ENCODE measurements around the gene GCSAM.

The GCSAM gene

GRCh38 chr3:112149136-112149535, 16.1 kb upstream of the GCSAM start:
- no peak overlapping the region for H2AFZ ChIP-seq (ENCODE audit: low read length)
- no peaks in the 10 kb centered on the region for H3K27me3 ChIP-seq (ENCODE audit: insufficient read depth, low read length)
- H3K79me2 ChIP-seq (ENCODE audit: insufficient read depth, low read length), result no peaks in the 10 kb centered on the region

GRCh38 chr3:112143689-112144088, 10.6 kb upstream of the GCSAM start:
- Histone ChIP-seq H3K36me3 (ENCODE audit: insufficient read depth, low read length) (no peaks in the 10 kb centered on the region), H4K20me1 (ENCODE audit: insufficient read depth, low read length) (no peaks in the 10 kb centered on the region), H3F3A (ENCODE audit: insufficient read depth, low read length) (no peaks in the 10 kb centered on the region), H2AFZ (ENCODE audit: low read length) (no peak overlapping the region), H3K9ac (ENCODE audit: low read length) (no peak overlapping the region), H3K9me2 (ENCODE audit: low read depth, low read length) (no peaks in the 10 kb centered on the region), H3K4me2 (ENCODE audit: low read length) (no peak overlapping the region), H3K4me3 (ENCODE audit: low read depth, low read length, poor library complexity, severe bottlenecking) (no peak overlapping the region), H3K27me3 (ENCODE audit: insufficient read depth, low read length) (no peaks in the 10 kb centered on the region), H3K9me3 (ENCODE audit: low read length) (peaks cover 5% of the 10 kb centered on the region; the same call in 1 of the 2 replicates), H3K4me1 (ENCODE audit: insufficient read depth, low read length, severe bottlenecking) (no peaks in the 10 kb centered on the region), H3K79me2 (ENCODE audit: insufficient read depth, low read length) (no peaks in the 10 kb centered on the region), H3K27ac (ENCODE audit: low read depth, low read length, poor library complexity, severe bottlenecking) (no peak overlapping the region)
- TF ChIP-seq EZH2 (IDR thresholded peaks at IDR 0.05; ENCODE audit: borderline replicate concordance, low read length), result no peak
- no peak for TF ChIP-seq CTCF (IDR thresholded peaks at IDR 0.05; ENCODE audit: low read length)

More at GRCh38 chr3:112149136-112149535, 16.1 kb upstream of the GCSAM start:
- H3F3A ChIP-seq (ENCODE audit: insufficient read depth, low read length), result no peaks in the 10 kb centered on the region
- no peak overlapping the region for H3K9ac ChIP-seq (ENCODE audit: low read length)
- H3K4me1 ChIP-seq (ENCODE audit: insufficient read depth, low read length, severe bottlenecking), result no peaks in the 10 kb centered on the region
- H3K27ac ChIP-seq (ENCODE audit: low read depth, low read length, poor library complexity, severe bottlenecking), result no peak overlapping the region
- no peak for TF ChIP-seq EZH2 (IDR thresholded peaks at IDR 0.05; ENCODE audit: borderline replicate concordance, low read length)
- no peak for TF ChIP-seq CTCF (IDR thresholded peaks at IDR 0.05; ENCODE audit: low read length)
- H3K36me3 ChIP-seq (ENCODE audit: insufficient read depth, low read length), result no peaks in the 10 kb centered on the region
- H3K9me2 ChIP-seq (ENCODE audit: low read depth, low read length), result no peaks in the 10 kb centered on the region
- H3K9me3 ChIP-seq (ENCODE audit: low read length), result peaks cover 8% of the 10 kb centered on the region; the same call in 1 of the 2 replicates
- H3K4me3 ChIP-seq (ENCODE audit: low read depth, low read length, poor library complexity, severe bottlenecking), result no peak overlapping the region
- no peaks in the 10 kb centered on the region for H4K20me1 ChIP-seq (ENCODE audit: insufficient read depth, low read length)
- no peak overlapping the region for H3K4me2 ChIP-seq (ENCODE audit: low read length)

GRCh38 chr3:112143251-112143650, 10.2 kb upstream of the GCSAM start:
- Histone ChIP-seq H3K4me1 (ENCODE audit: insufficient read depth, low read length, severe bottlenecking) (peaks cover under 1% of the 10 kb centered on the region), H3K79me2 (ENCODE audit: insufficient read depth, low read length) (no peaks in the 10 kb centered on the region), H3F3A (ENCODE audit: insufficient read depth, low read length) (no peaks in the 10 kb centered on the region), H3K36me3 (ENCODE audit: insufficient read depth, low read length) (no peaks in the 10 kb centered on the region), H3K9me2 (ENCODE audit: low read depth, low read length) (no peaks in the 10 kb centered on the region), H3K27me3 (ENCODE audit: insufficient read depth, low read length) (no peaks in the 10 kb centered on the region), H3K9me3 (ENCODE audit: low read length) (peaks cover 3% of the 10 kb centered on the region; the same call in 1 of the 2 replicates), H4K20me1 (ENCODE audit: insufficient read depth, low read length) (no peaks in the 10 kb centered on the region), H3K4me2 (ENCODE audit: low read length) (no peak overlapping the region), H3K4me3 (ENCODE audit: low read depth, low read length, poor library complexity, severe bottlenecking) (no peak overlapping the region), H2AFZ (ENCODE audit: low read length) (no peak overlapping the region), H3K9ac (ENCODE audit: low read length) (no peak overlapping the region), H3K27ac (ENCODE audit: low read depth, low read length, poor library complexity, severe bottlenecking) (no peak overlapping the region)
- no peak for TF ChIP-seq EZH2 (IDR thresholded peaks at IDR 0.05; ENCODE audit: borderline replicate concordance, low read length)
- no peak for TF ChIP-seq CTCF (IDR thresholded peaks at IDR 0.05; ENCODE audit: low read length)

All from OCI-LY1 (cell line).